Panc1 (cell line): ENCODE measurements around the gene XRCC2. TPM values are rescaled to one million over a fixed set of nuclear protein-coding genes. Genes with fewer than 3 reads are reported as not detected.

Experiments used
- ATAC-seq: fragments of 200-7000 bp; cut with Tn5 transposase; 2 replicates; pipeline ENCODE4 v1.9.1; 2020; ENCODE audit warnings: mild to moderate bottlenecking, moderate library complexity
- BruUV-seq: library from RNA; stranded (reverse); fragments of 400-500 nt; replicated peaks from 2 replicates; lab custom pipeline; 2021; lab: Mats Ljungman, UMichigan
- CTCF ChIA-PET: fragments of 300-600 bp; sonication (Branson Sonifier 250); formaldehyde crosslinking; loops from one replicate; lab custom pipeline; 2022; ENCODE audit warnings: antibody characterized with exemption; lab: Charles Lee
- POLR2A ChIA-PET: fragments of 300-600 bp; sonication (Branson Sonifier 250); formaldehyde crosslinking; loops from one replicate; lab custom pipeline; 2022; ENCODE audit warnings: antibody characterized with exemption; lab: Charles Lee
- DNase-seq: peaks from one replicate; pipeline ENCODE4 v3.0.0-alpha.2; 2010; ENCODE audit warnings: low read depth, low spot score
- H3K27ac ChIP-seq: 2 replicates; pipeline ENCODE4 v1.5.1; 2011; ENCODE audit warnings: mild to moderate bottlenecking, low read length, inconsistent platforms
- H3K27me3 ChIP-seq: fragments of 200-500 bp; sonication (Bioruptor generic); 2 replicates; pipeline ENCODE4 v1.6.0; 2014; ENCODE audit warnings: low read length, inconsistent platforms; ENCODE audit not compliant: control insufficient read depth, insufficient read depth
- H3K36me3 ChIP-seq: fragments of 200-500 bp; sonication (Bioruptor generic); 2 replicates; pipeline ENCODE4 v1.5.1; 2014; ENCODE audit warnings: inconsistent platforms, mild to moderate bottlenecking, low read length, moderate library complexity; ENCODE audit not compliant: control insufficient read depth, insufficient read depth
- H3K4me1 ChIP-seq: 2 replicates; pipeline ENCODE4 v1.5.1; 2011; ENCODE audit warnings: inconsistent platforms, mild to moderate bottlenecking, low read length, moderate library complexity; ENCODE audit not compliant: control insufficient read depth, insufficient read depth
- H3K4me3 ChIP-seq, 2 experiments: 2 replicates each; pipeline ENCODE4 v1.5.1; 2011 to 2012; ENCODE audit warnings: low read depth in 2 of 2, low read length in 2 of 2, mild to moderate bottlenecking in 2 of 2, inconsistent platforms in 1 of 2, moderate library complexity in 1 of 2
- H3K9me3 ChIP-seq: fragments of 200-500 bp; sonication (Bioruptor generic); 2 replicates; pipeline ENCODE4 v1.5.1; 2014; ENCODE audit warnings: low read depth, mild to moderate bottlenecking, inconsistent platforms, low read length, moderate library complexity; ENCODE audit not compliant: control insufficient read depth, insufficient read depth
- CTCF ChIP-seq: fragments of 450-650 bp; IDR thresholded peaks from 2 replicates; pipeline ENCODE4 v1.5.1; 2017; ENCODE audit warnings: mild to moderate bottlenecking
- POLR2AphosphoS5 ChIP-seq: IDR thresholded peaks from 2 replicates; pipeline ENCODE4 v1.6.1; 2012; ENCODE audit warnings: mild to moderate bottlenecking, low read depth, low read length, moderate library complexity
- SIN3A ChIP-seq: IDR thresholded peaks from 2 replicates; pipeline ENCODE4 v1.6.1; 2012; ENCODE audit warnings: low read depth, mild to moderate bottlenecking, low read length, moderate library complexity, borderline replicate concordance; ENCODE audit not compliant: insufficient read depth
- TCF7L2 ChIP-seq: IDR thresholded peaks from 2 replicates; pipeline ENCODE4 v1.6.1; 2011; ENCODE audit warnings: mild to moderate bottlenecking, low read depth, low read length, inconsistent platforms
- in situ Hi-C: cut with HindIII; loops from 2 replicates; pipeline ENCODE4 v1.10.0; 2016; ENCODE audit warnings: low sequenced_read_pairs, low pct_unique_long_range_greater_than_20kb
- intact Hi-C: fragments of 100-400 bp; cut with micrococcal nuclease; formaldehyde crosslinking; loops from one replicate; pipeline ENCODE4 v1.10.0; 2022; ENCODE audit not compliant: unreplicated experiment
- total RNA-seq: library from RNA; stranded (reverse); gene quantifications from one replicate; pipeline ENCODE4 v1.2.1, GENCODE V29; 2021; ENCODE audit not compliant: unreplicated experiment
- TF ChIP-seq, protein P1 (sequence below), 2 experiments: IDR thresholded peaks; 2 replicates each; pipeline ENCODE4 v1.6.1; 2011 to 2012; ENCODE audit warnings: low read depth in 2 of 2, control low read depth in 1 of 2, low read length in 1 of 2, mild to moderate bottlenecking in 1 of 2, moderate library complexity in 1 of 2; ENCODE audit not compliant: insufficient read depth in 1 of 2

XRCC2 gene
- total RNA-seq, 1 experiment from 2014 or later: 10.3 TPM

GRCh38 chr7:152709287-152710152 is 33.6 kb upstream of the XRCC2 start:
- DNase-seq (peak; percentile 82), ATAC-seq (no peak)
- BruUV-seq: no TSS peak
- Histone ChIP-seq H3K4me1 (no peaks in the 10 kb centered on the region), H3K4me3 (no peak overlapping the region), H3K36me3 (no peaks in the 10 kb centered on the region), H3K27ac (no peak overlapping the region), H3K9me3 (peaks cover 7% of the 10 kb centered on the region; the same call in 1 of the 2 replicates), H3K27me3 (no peaks in the 10 kb centered on the region)
- TF ChIP-seq TCF7L2: no peak
- TF ChIP-seq POLR2AphosphoS5: no peak
- TF ChIP-seq, protein P1, sequence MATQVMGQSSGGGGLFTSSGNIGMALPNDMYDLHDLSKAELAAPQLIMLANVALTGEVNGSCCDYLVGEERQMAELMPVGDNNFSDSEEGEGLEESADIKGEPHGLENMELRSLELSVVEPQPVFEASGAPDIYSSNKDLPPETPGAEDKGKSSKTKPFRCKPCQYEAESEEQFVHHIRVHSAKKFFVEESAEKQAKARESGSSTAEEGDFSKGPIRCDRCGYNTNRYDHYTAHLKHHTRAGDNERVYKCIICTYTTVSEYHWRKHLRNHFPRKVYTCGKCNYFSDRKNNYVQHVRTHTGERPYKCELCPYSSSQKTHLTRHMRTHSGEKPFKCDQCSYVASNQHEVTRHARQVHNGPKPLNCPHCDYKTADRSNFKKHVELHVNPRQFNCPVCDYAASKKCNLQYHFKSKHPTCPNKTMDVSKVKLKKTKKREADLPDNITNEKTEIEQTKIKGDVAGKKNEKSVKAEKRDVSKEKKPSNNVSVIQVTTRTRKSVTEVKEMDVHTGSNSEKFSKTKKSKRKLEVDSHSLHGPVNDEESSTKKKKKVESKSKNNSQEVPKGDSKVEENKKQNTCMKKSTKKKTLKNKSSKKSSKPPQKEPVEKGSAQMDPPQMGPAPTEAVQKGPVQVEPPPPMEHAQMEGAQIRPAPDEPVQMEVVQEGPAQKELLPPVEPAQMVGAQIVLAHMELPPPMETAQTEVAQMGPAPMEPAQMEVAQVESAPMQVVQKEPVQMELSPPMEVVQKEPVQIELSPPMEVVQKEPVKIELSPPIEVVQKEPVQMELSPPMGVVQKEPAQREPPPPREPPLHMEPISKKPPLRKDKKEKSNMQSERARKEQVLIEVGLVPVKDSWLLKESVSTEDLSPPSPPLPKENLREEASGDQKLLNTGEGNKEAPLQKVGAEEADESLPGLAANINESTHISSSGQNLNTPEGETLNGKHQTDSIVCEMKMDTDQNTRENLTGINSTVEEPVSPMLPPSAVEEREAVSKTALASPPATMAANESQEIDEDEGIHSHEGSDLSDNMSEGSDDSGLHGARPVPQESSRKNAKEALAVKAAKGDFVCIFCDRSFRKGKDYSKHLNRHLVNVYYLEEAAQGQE (IDR thresholded peaks at IDR 0.05; ENCODE audit: insufficient read depth in 1 of 2, low read depth in 2 of 2, low read length in 1 of 2): no peak
- TF ChIP-seq SIN3A: no peak
- TF ChIP-seq CTCF: no peak
- in situ Hi-C loops (no loop called here), intact Hi-C loops (loop anchor here (5.0 kb wide), 1 partner anchor 367 kb away; no protein-coding TSS in a partner anchor)
- CTCF ChIA-PET: interaction anchor here (1.2 kb wide), 1 partner anchor 369 kb away, joined by 3 read pairs; no protein-coding TSS in a partner anchor
- POLR2A ChIA-PET: no interaction called here

DNA sequence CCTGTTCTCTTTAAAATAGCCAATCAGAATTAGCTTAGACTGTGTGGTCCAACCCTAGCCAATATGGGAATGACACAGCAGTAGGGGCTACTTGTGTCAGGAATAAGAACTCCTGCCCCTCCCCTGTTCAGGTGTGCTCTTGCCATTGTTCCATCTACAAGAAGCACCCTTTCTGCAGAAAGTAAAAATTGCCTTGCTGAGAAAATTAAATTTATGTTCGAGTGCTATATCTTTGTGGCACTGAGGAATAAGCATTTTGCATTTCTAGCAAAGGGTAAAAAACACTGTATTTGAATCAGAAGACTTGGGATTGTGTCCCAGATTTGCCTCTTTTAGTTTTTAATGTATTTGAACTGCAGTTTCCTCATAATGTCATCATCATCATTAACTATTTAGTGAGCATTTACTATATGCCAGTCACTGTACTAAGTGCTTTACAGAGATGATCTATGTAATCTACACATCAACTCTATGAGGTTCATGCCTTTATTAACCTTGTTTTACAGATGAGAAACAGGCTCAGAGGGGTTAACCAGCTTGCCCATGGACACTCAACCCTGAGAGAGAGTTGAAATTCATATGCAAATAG is 28.9 kb upstream of the XRCC2 start:
- Histone ChIP-seq H3K27me3 (no peaks in the 10 kb centered on the region), H3K4me1 (no peaks in the 10 kb centered on the region), H3K36me3 (no peaks in the 10 kb centered on the region), H3K27ac (no peak overlapping the region), H3K9me3 (peaks cover 9% of the 10 kb centered on the region; the same call in 1 of the 2 replicates), H3K4me3 (no peak overlapping the region)
- in situ Hi-C loops (no loop called here), intact Hi-C loops (loop anchor here (5.0 kb wide), 1 partner anchor 363 kb away; no protein-coding TSS in a partner anchor)
- ATAC-seq: no peak
- POLR2A ChIA-PET: no interaction called here
- CTCF ChIA-PET: no interaction called here
- no peak for DNase-seq
- BruUV-seq: no TSS peak
- TF ChIP-seq, protein P1 (IDR thresholded peaks at IDR 0.05; ENCODE audit: insufficient read depth in 1 of 2, low read depth in 2 of 2, low read length in 1 of 2): no peak
- TF ChIP-seq CTCF (no peak), TCF7L2 (no peak), POLR2AphosphoS5 (no peak), SIN3A (no peak)
